SK-N-SH (cell line): ENCODE results near the gene RPL13. TPM values are rescaled to one million over a fixed set of nuclear protein-coding genes. Genes with fewer than 3 reads are reported as not detected.

Source experiments
- CTCF ChIA-PET: fragments of 300-600, 350-600 bp; formaldehyde crosslinking; extraction: SDS; loops from one replicate; lab custom pipeline; 2021; lab: Yijun Ruan, JAX
- POLR2A ChIA-PET: fragments of 350-600 bp; sonication (Branson Sonifier 250); formaldehyde crosslinking; extraction: SDS; loops from one replicate; lab custom pipeline; 2020; ENCODE audit warnings: antibody characterized with exemption, inconsistent platforms; lab: Yijun Ruan, JAX
- DNase-seq: peaks from one replicate; pipeline ENCODE4 v3.0.0; 2012
- H2AFZ ChIP-seq: fragments of 200-600 bp; sonication (generic); 2 replicates; pipeline ENCODE4 v1.8.1; 2016; ENCODE audit warnings: antibody characterized with exemption, mild to moderate bottlenecking, low read depth
- H3F3A ChIP-seq: fragments of 200-600 bp; sonication (generic); replicated peaks from 2 replicates; pipeline ENCODE3; 2016; ENCODE audit warnings: antibody characterized with exemption, mild to moderate bottlenecking; ENCODE audit not compliant: insufficient read depth
- H3K27ac ChIP-seq, 2 experiments: fragments of 200-500 bp in 1 of 2; fragments of 200-600 bp in 1 of 2; sonication (Bioruptor generic) in 1 of 2; sonication (generic), shearing (Covaris generic) in 1 of 2; 2 replicates each; pipeline versions ENCODE4 v1.5.1 to v1.6.1; 2014 to 2016; ENCODE audit warnings: low read depth in 2 of 2, inconsistent platforms in 1 of 2, low read length in 1 of 2, mild to moderate bottlenecking in 1 of 2, mixed read lengths in 1 of 2
- H3K27me3 ChIP-seq: fragments of 200-600 bp; sonication (generic), shearing (Covaris generic); 2 replicates; pipeline ENCODE4 v1.6.1; 2016; ENCODE audit warnings: mixed run types; ENCODE audit not compliant: insufficient read depth
- H3K36me3 ChIP-seq, 2 experiments: fragments of 200-500 bp in 1 of 2; fragments of 200-600 bp in 1 of 2; sonication (Bioruptor generic) in 1 of 2; sonication (generic) in 1 of 2; replicated peaks in 1 of 2; 2 replicates each; pipeline versions ENCODE3 to v1.5.1; 2014 to 2016; ENCODE audit warnings: low read length in 1 of 2, mild to moderate bottlenecking in 1 of 2; ENCODE audit not compliant: insufficient read depth in 2 of 2, control insufficient read depth in 1 of 2
- H3K4me1 ChIP-seq, 2 experiments: fragments of 200-500 bp in 1 of 2; fragments of 200-600 bp in 1 of 2; sonication (Bioruptor generic) in 1 of 2; sonication (generic), shearing (Covaris generic) in 1 of 2; 2 replicates each; pipeline versions ENCODE4 v1.5.1 to v1.6.1; 2014 to 2016; ENCODE audit warnings: low read depth in 1 of 2, low read length in 1 of 2, mixed run types in 1 of 2; ENCODE audit not compliant: insufficient read depth in 2 of 2, control insufficient read depth in 1 of 2
- H3K4me2 ChIP-seq: fragments of 200-600 bp; sonication (generic), shearing (Covaris generic); 2 replicates; pipeline ENCODE4 v1.6.1; 2017; ENCODE audit warnings: mixed run types
- H3K4me3 ChIP-seq, 2 experiments: fragments of 200-500 bp in 1 of 2; fragments of 200-600 bp in 1 of 2; sonication (Bioruptor generic) in 1 of 2; sonication (generic), shearing (Covaris generic) in 1 of 2; 2 replicates each; pipeline versions ENCODE4 v1.5.1 to v1.8.1; 2014 to 2016; ENCODE audit warnings: low read depth in 2 of 2, inconsistent platforms in 1 of 2, low read length in 1 of 2, mild to moderate bottlenecking in 1 of 2, mixed read lengths in 1 of 2, moderate library complexity in 1 of 2
- H3K79me2 ChIP-seq: fragments of 200-600 bp; sonication (generic); 2 replicates; pipeline ENCODE4 v1.8.1; 2017; ENCODE audit warnings: mild to moderate bottlenecking; ENCODE audit not compliant: insufficient read depth
- H3K9ac ChIP-seq: fragments of 200-600 bp; sonication (generic); 2 replicates; pipeline ENCODE4 v1.6.1; 2017; ENCODE audit warnings: mixed run types
- H3K9me2 ChIP-seq: fragments of 200-600 bp; sonication (generic); 2 replicates; pipeline ENCODE4 v1.6.1; 2017; ENCODE audit warnings: mixed run types
- H3K9me3 ChIP-seq: fragments of 200-600 bp; sonication (generic); 2 replicates; pipeline ENCODE4 v1.6.1; 2017; ENCODE audit warnings: mixed run types, mild to moderate bottlenecking, moderate library complexity
- H4K20me1 ChIP-seq: fragments of 200-600 bp; sonication (generic); 2 replicates; pipeline ENCODE4 v1.6.1; 2017; ENCODE audit warnings: mild to moderate bottlenecking, mixed run types; ENCODE audit not compliant: insufficient read depth
- ELF1 ChIP-seq: IDR thresholded peaks from 2 replicates; pipeline ENCODE4 v1.4.0; 2012
- FOSL2 ChIP-seq: IDR thresholded peaks from 2 replicates; pipeline ENCODE4 v1.4.0; 2012; ENCODE audit warnings: low read depth, mild to moderate bottlenecking, moderate library complexity, borderline replicate concordance
- GABPA ChIP-seq: IDR thresholded peaks from 2 replicates; pipeline ENCODE4 v1.4.0; 2012; ENCODE audit warnings: low read depth, mild to moderate bottlenecking
- GATA2 ChIP-seq: sonication (generic); formaldehyde crosslinking; IDR thresholded peaks from 2 replicates; pipeline ENCODE4 v1.5.0; 2020; ENCODE audit warnings: mild to moderate bottlenecking, missing genetic modification reagents
- JUND ChIP-seq: IDR thresholded peaks from 2 replicates; pipeline ENCODE4 v1.4.0; 2012
- MEF2A ChIP-seq: IDR thresholded peaks from 2 replicates; pipeline ENCODE4 v1.4.0; 2012; ENCODE audit warnings: low read depth, borderline replicate concordance
- MXI1 ChIP-seq: IDR thresholded peaks from 2 replicates; pipeline ENCODE4 v1.6.1; 2012; ENCODE audit warnings: mild to moderate bottlenecking, low read depth, low read length, improper control_type of control experiment
- POLR2AphosphoS5 ChIP-seq: IDR thresholded peaks from 2 replicates; pipeline ENCODE4 v1.6.1; 2012; ENCODE audit warnings: low read depth, low read length
- RCOR1 ChIP-seq: fragments of 150-350 bp; IDR thresholded peaks from 2 replicates; pipeline ENCODE4 v1.6.1; 2017; ENCODE audit warnings: antibody characterized with exemption, low read length
- SIN3A ChIP-seq: IDR thresholded peaks from 2 replicates; pipeline ENCODE4 v1.6.1; 2012; ENCODE audit warnings: low read depth, mild to moderate bottlenecking, low read length, moderate library complexity, borderline replicate concordance
- SMC3 ChIP-seq: IDR thresholded peaks from 2 replicates; pipeline ENCODE4 v1.6.1; 2012; ENCODE audit warnings: low read depth, low read length, improper control_type of control experiment
- TAF1 ChIP-seq: IDR thresholded peaks from 2 replicates; pipeline ENCODE4 v1.6.1; 2012; ENCODE audit warnings: low read depth, mild to moderate bottlenecking, low read length, moderate library complexity, borderline replicate concordance
- TCF12 ChIP-seq: IDR thresholded peaks from 2 replicates; pipeline ENCODE4 v1.4.0; 2012
- WGBS: methylation state at CpG from one replicate; pipeline ENCODE4 v1.1.6; 2017; ENCODE audit warnings: low lambda C conversion rate; 5-methylcytosine and 5-hydroxymethylcytosine counted together
- polyA plus RNA-seq, 3 experiments: library from polyadenylated mRNA; depleted of rRNA; stranded (reverse); fragments of >200 nt; gene quantifications; 2 replicates each; pipeline ENCODE4 v1.2.3, GENCODE V29; 2012
- TF ChIP-seq, protein P1 (sequence below): fragments of 200-600 bp; sonication (generic); IDR thresholded peaks from 2 replicates; pipeline ENCODE4 v1.6.1; 2017; ENCODE audit warnings: antibody characterized with exemption, mild to moderate bottlenecking, moderate library complexity
- TF ChIP-seq, protein P2 (sequence below): fragments of 150-350 bp; IDR thresholded peaks from 2 replicates; pipeline ENCODE4 v1.6.1; 2016; ENCODE audit warnings: mild to moderate bottlenecking, low read depth, low read length
- TF ChIP-seq, protein P3 (sequence below): IDR thresholded peaks from 2 replicates; pipeline ENCODE4 v1.4.0; 2012; ENCODE audit warnings: low read depth, borderline replicate concordance
- TF ChIP-seq, protein P4 (sequence below): fragments of 150-350 bp; IDR thresholded peaks from 2 replicates; pipeline ENCODE4 v1.6.1; 2017; ENCODE audit warnings: antibody characterized with exemption, low read length, low read depth, borderline replicate concordance

Gene RPL13
- polyA plus RNA-seq, 1 of the 3 experiments (the other 2 are of a cell fraction) = 4,635 TPM

DNA sequence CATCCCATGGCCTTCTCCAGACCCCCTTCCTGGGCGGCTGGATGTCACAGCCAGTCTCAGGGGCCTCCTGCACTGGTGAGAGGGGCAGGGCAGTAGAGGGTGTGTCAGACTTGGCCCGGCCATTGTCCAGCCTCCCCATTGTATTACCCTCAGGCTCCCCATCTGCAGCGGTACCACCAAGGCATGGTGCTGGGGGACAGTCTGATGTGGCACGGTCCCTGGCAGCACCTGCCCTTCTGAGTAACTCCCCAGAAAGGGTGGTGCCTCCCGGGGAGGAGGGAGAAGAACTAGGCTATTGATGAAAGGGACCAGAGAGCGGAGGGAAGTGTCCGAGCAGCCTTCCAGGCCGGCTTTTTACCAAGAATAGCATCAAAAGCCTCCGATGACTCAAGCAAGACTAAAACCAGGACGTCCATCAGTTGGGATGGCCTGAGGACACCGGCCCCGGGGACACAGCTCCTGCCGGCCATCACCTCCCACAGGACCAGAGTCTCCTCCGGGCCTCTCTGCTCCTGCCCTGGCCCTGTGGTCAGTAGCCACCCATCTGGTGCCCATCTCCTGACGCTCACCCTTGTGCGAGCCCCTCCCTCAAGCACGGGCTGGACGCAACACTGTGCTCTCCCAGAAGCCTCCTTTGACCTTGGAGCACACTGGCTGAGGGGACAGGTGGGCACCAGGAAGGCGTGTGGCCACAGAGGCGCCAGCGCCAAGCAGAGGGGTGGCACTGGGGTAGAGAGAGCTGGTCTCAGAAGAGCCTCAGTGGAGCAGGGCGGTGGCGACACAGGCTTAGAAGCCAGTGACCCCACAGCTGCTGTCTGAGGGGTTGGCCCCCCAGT lies 9.2 kb downstream of the RPL13 start:
- POLR2A ChIA-PET = no interaction called here
- no peaks in the 10 kb centered on the region for H3K79me2 ChIP-seq
- no peak overlapping the region for H3K27ac ChIP-seq
- H3K9me3 ChIP-seq = no peaks in the 10 kb centered on the region
- H3K4me1 ChIP-seq = peaks cover under 1 to 31% of the 10 kb centered on the region in 2 experiments; a peak in 1 of 4 replicates
- H3K9me2 ChIP-seq = no peaks in the 10 kb centered on the region
- peaks cover 18% of the 10 kb centered on the region for H3F3A ChIP-seq
- H4K20me1 ChIP-seq = peaks cover 22% of the 10 kb centered on the region
- TF ChIP-seq MXI1 (no peak), FOSL2 (no peak), GABPA (no peak), JUND (no peak), SIN3A (no peak), GATA2 (CRISPR knock-in tag) (no peak), POLR2AphosphoS5 (no peak), RCOR1 (no peak), MEF2A (no peak), TAF1 (no peak), SMC3 (no peak), TCF12 (no peak)
- TF ChIP-seq, protein P1, sequence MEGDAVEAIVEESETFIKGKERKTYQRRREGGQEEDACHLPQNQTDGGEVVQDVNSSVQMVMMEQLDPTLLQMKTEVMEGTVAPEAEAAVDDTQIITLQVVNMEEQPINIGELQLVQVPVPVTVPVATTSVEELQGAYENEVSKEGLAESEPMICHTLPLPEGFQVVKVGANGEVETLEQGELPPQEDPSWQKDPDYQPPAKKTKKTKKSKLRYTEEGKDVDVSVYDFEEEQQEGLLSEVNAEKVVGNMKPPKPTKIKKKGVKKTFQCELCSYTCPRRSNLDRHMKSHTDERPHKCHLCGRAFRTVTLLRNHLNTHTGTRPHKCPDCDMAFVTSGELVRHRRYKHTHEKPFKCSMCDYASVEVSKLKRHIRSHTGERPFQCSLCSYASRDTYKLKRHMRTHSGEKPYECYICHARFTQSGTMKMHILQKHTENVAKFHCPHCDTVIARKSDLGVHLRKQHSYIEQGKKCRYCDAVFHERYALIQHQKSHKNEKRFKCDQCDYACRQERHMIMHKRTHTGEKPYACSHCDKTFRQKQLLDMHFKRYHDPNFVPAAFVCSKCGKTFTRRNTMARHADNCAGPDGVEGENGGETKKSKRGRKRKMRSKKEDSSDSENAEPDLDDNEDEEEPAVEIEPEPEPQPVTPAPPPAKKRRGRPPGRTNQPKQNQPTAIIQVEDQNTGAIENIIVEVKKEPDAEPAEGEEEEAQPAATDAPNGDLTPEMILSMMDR = no peak
- TF ChIP-seq, all 33 proteins: peak for 0
- H3K4me2 ChIP-seq = no peak overlapping the region
- no peaks in the 10 kb centered on the region for H3K27me3 ChIP-seq
- H2AFZ ChIP-seq = no peak overlapping the region
- no peak overlapping the region for H3K9ac ChIP-seq
- H3K36me3 ChIP-seq = no peaks in the 10 kb centered on the region
- CTCF ChIA-PET = interaction anchor here (1.0 kb wide), 1 partner anchor 46 kb away, joined by 3 read pairs; no protein-coding TSS in a partner anchor
- H3K4me3 ChIP-seq = no peak overlapping the region
- DNase-seq = no peak
- WGBS = 79% methylated on average over 17 of the region's 23 CpGs

DNA sequence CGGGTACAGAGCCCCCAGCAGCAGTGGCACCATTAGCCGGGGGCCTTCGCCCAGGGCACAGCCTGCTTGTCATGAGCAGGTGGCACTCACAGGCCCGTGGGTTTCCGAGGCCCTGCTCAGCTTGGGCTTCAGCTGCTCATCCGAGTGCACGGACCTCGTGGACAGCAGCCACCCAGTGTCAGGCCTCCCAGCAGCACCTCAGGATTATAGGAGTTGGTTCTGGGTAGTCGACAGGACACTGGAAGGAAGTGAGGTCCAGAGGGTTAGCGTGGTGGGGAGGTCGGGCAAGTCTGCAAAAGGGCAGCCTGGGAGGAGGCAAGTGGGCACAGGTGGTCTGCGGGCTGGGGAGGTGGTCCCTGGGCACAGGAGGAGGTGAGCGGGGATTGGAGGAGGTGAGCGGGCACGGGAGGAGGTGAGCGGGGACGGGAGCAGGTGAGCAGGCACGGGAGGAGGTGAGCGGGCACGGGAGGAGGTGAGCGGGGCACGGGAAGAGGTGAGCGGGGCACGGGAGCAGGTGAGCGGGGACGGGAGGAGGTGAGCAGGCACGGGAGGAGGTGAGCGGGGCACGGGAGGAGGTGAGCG lies 10.0 kb downstream of the RPL13 start:
- Histone ChIP-seq H3K4me2 (no peak overlapping the region), H3K79me2 (no peaks in the 10 kb centered on the region), H3K4me1 (peaks cover 0 to 24% of the 10 kb centered on the region in 2 experiments; a peak in 1 of 4 replicates), H4K20me1 (peaks cover 15% of the 10 kb centered on the region), H2AFZ (no peak overlapping the region), H3K27me3 (no peaks in the 10 kb centered on the region), H3K27ac (no peak overlapping the region), H3K9me2 (no peaks in the 10 kb centered on the region), H3K36me3 (no peaks in the 10 kb centered on the region), H3K4me3 (no peak overlapping the region), H3F3A (peaks cover 11% of the 10 kb centered on the region), H3K9ac (no peak overlapping the region), H3K9me3 (no peaks in the 10 kb centered on the region)
- no peak for DNase-seq
- ChIA-PET POLR2A (no interaction called here), CTCF (interaction anchor here (1.0 kb wide), 1 partner anchor 45 kb away, joined by 3 read pairs; no protein-coding TSS in a partner anchor)
- 85% methylated on average over 27 of the region's 30 CpGs for WGBS
- TF ChIP-seq SMC3 (no peak), ELF1 (no peak), GABPA (no peak), GATA2 (CRISPR knock-in tag) (no peak), TCF12 (no peak)
- TF ChIP-seq, protein P2, sequence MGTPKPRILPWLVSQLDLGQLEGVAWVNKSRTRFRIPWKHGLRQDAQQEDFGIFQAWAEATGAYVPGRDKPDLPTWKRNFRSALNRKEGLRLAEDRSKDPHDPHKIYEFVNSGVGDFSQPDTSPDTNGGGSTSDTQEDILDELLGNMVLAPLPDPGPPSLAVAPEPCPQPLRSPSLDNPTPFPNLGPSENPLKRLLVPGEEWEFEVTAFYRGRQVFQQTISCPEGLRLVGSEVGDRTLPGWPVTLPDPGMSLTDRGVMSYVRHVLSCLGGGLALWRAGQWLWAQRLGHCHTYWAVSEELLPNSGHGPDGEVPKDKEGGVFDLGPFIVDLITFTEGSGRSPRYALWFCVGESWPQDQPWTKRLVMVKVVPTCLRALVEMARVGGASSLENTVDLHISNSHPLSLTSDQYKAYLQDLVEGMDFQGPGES = no peak
- TF ChIP-seq, protein P3, sequence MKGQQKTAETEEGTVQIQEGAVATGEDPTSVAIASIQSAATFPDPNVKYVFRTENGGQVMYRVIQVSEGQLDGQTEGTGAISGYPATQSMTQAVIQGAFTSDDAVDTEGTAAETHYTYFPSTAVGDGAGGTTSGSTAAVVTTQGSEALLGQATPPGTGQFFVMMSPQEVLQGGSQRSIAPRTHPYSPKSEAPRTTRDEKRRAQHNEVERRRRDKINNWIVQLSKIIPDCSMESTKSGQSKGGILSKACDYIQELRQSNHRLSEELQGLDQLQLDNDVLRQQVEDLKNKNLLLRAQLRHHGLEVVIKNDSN = no peak
- TF ChIP-seq, protein P4, sequence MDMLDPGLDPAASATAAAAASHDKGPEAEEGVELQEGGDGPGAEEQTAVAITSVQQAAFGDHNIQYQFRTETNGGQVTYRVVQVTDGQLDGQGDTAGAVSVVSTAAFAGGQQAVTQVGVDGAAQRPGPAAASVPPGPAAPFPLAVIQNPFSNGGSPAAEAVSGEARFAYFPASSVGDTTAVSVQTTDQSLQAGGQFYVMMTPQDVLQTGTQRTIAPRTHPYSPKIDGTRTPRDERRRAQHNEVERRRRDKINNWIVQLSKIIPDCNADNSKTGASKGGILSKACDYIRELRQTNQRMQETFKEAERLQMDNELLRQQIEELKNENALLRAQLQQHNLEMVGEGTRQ = no peak
